IMR-90 (cell line): ENCODE results near the gene TWSG1. TPM values are rescaled to one million over a fixed set of nuclear protein-coding genes. Genes with fewer than 3 reads are reported as not detected.

Experiments
- ATAC-seq: fragments of 200-7000 bp; cut with Tn5 transposase; 2 replicates; pipeline ENCODE4 v1.9.1; 2020; ENCODE audit warnings: low read depth, mild to moderate bottlenecking, moderate library complexity
- BruUV-seq: library from RNA; stranded (reverse); fragments of 400-500 nt; replicated peaks from 2 replicates; lab custom pipeline; 2021; lab: Mats Ljungman, UMichigan
- CTCF ChIA-PET: fragments of 300-600 bp; formaldehyde crosslinking; extraction: SDS; loops from one replicate; lab custom pipeline; 2021; ENCODE audit warnings: antibody characterized with exemption; lab: Yijun Ruan, JAX
- POLR2A ChIA-PET: fragments of 300-600 bp; sonication (Branson Sonifier 250); formaldehyde crosslinking; loops from one replicate; lab custom pipeline; 2022; ENCODE audit warnings: antibody characterized with exemption; ENCODE audit not compliant: unreplicated experiment; lab: Charles Lee
- DNase-seq: peaks from one replicate; pipeline ENCODE4 v3.0.0; 2013
- H2AFZ ChIP-seq: replicated peaks from 2 replicates; pipeline ENCODE3; 2013; ENCODE audit warnings: low read length, mild to moderate bottlenecking; ENCODE audit not compliant: poor library complexity
- H2AK5ac ChIP-seq: 2 replicates; pipeline ENCODE4 v1.6.1; 2013; ENCODE audit warnings: low read depth, low read length, inconsistent platforms
- H2AK9ac ChIP-seq: replicated peaks from 2 replicates; pipeline ENCODE3; 2013; ENCODE audit warnings: mild to moderate bottlenecking, low read depth, low read length, moderate library complexity; ENCODE audit not compliant: poor library complexity
- H2BK120ac ChIP-seq: 2 replicates; pipeline ENCODE4 v1.6.1; 2013; ENCODE audit warnings: low read depth, low read length, inconsistent platforms
- H2BK15ac ChIP-seq: 3 replicates; pipeline ENCODE4 v1.6.1; 2013; ENCODE audit warnings: low read depth, low read length, inconsistent platforms
- H2BK20ac ChIP-seq: 2 replicates; pipeline ENCODE4 v1.6.1; 2013; ENCODE audit warnings: low read depth, mild to moderate bottlenecking, inconsistent platforms, low read length, moderate library complexity
- H2BK5ac ChIP-seq: 2 replicates; pipeline ENCODE4 v1.6.1; 2013; ENCODE audit warnings: mild to moderate bottlenecking, low read depth, low read length, inconsistent platforms; ENCODE audit not compliant: poor library complexity, severe bottlenecking
- H3K14ac ChIP-seq: replicated peaks from 2 replicates; pipeline ENCODE4 v1.6.1; 2013; ENCODE audit warnings: low read depth, low read length, inconsistent platforms
- H3K18ac ChIP-seq: 2 replicates; pipeline ENCODE4 v1.6.1; 2013; ENCODE audit warnings: low read depth, low read length, control low read depth
- H3K23ac ChIP-seq: 2 replicates; pipeline ENCODE4 v1.6.1; 2013; ENCODE audit warnings: low read depth, low read length, inconsistent platforms
- H3K27ac ChIP-seq: 2 replicates; pipeline ENCODE4 v1.5.1; 2013; ENCODE audit warnings: mild to moderate bottlenecking, control low read depth, low read length; ENCODE audit not compliant: insufficient read depth
- H3K27me3 ChIP-seq: 2 replicates; pipeline ENCODE4 v1.6.1; 2013; ENCODE audit warnings: low read length; ENCODE audit not compliant: control insufficient read depth, insufficient read depth
- H3K36me3 ChIP-seq: 2 replicates; pipeline ENCODE4 v1.6.1; 2013; ENCODE audit warnings: low read length, mixed read lengths; ENCODE audit not compliant: control insufficient read depth, insufficient read depth
- H3K4ac ChIP-seq: 2 replicates; pipeline ENCODE4 v1.6.1; 2013; ENCODE audit warnings: low read depth, low read length, inconsistent platforms
- H3K4me1 ChIP-seq: 2 replicates; pipeline ENCODE4 v1.6.1; 2013; ENCODE audit warnings: low read length, mixed read lengths; ENCODE audit not compliant: control insufficient read depth, insufficient read depth
- H3K4me2 ChIP-seq: 2 replicates; pipeline ENCODE4 v1.6.1; 2013; ENCODE audit warnings: low read depth, mild to moderate bottlenecking, control low read depth, low read length, moderate library complexity
- H3K4me3 ChIP-seq: 2 replicates; pipeline ENCODE4 v1.5.1; 2013; ENCODE audit warnings: low read depth, mild to moderate bottlenecking, control low read depth, low read length, moderate library complexity; ENCODE audit not compliant: insufficient read depth
- H3K56ac ChIP-seq: 2 replicates; pipeline ENCODE4 v1.6.1; 2013; ENCODE audit warnings: low read length, inconsistent platforms; ENCODE audit not compliant: insufficient read depth; ENCODE audit errors: extremely low read depth
- H3K79me1 ChIP-seq, 2 experiments: 2 replicates each; pipeline ENCODE4 v1.6.1; 2013; ENCODE audit warnings: low read length in 2 of 2, inconsistent platforms in 1 of 2, low read depth in 1 of 2
- H3K9ac ChIP-seq: 2 replicates; pipeline ENCODE4 v1.6.1; 2013; ENCODE audit warnings: low read depth, low read length, control low read depth
- H3K9me1 ChIP-seq: 2 replicates; pipeline ENCODE4 v1.6.1; 2013; ENCODE audit warnings: low read length, inconsistent platforms; ENCODE audit not compliant: insufficient read depth
- H3K9me3 ChIP-seq: 2 replicates; pipeline ENCODE4 v1.6.1; 2013; ENCODE audit warnings: low read length; ENCODE audit not compliant: control insufficient read depth, insufficient read depth
- H4K20me1 ChIP-seq: 2 replicates; pipeline ENCODE4 v1.6.1; 2013; ENCODE audit warnings: low read length, inconsistent platforms; ENCODE audit not compliant: insufficient read depth
- H4K5ac ChIP-seq: 2 replicates; pipeline ENCODE4 v1.6.1; 2013; ENCODE audit warnings: mild to moderate bottlenecking, low read depth, low read length, control low read depth
- H4K8ac ChIP-seq, 2 experiments: 2 replicates each; pipeline ENCODE4 v1.6.1; 2013; ENCODE audit warnings: low read depth in 2 of 2, low read length in 2 of 2, control low read depth in 1 of 2, inconsistent platforms in 1 of 2
- H4K91ac ChIP-seq: 2 replicates; pipeline ENCODE4 v1.6.1; 2013; ENCODE audit warnings: low read depth, low read length, inconsistent platforms; ENCODE audit not compliant: insufficient read depth
- MAFK ChIP-seq: IDR thresholded peaks from 2 replicates; pipeline ENCODE4 v1.6.1; 2012; ENCODE audit warnings: low read depth, low read length, improper control_type of control experiment
- MAZ ChIP-seq: IDR thresholded peaks from 2 replicates; pipeline ENCODE4 v1.6.1; 2012; ENCODE audit warnings: low read depth, mild to moderate bottlenecking, low read length, improper control_type of control experiment, moderate library complexity, borderline replicate concordance
- MXI1 ChIP-seq: IDR thresholded peaks from 2 replicates; pipeline ENCODE4 v1.6.1; 2012; ENCODE audit warnings: low read depth, mild to moderate bottlenecking, low read length, moderate library complexity, borderline replicate concordance
- RAD21 ChIP-seq: IDR thresholded peaks from 2 replicates; pipeline ENCODE4 v1.6.1; 2012; ENCODE audit warnings: low read length, improper control_type of control experiment
- RFX5 ChIP-seq: IDR thresholded peaks from 2 replicates; pipeline ENCODE4 v1.8.0; 2012; ENCODE audit warnings: low read depth, mild to moderate bottlenecking, low read length, moderate library complexity
- SMC3 ChIP-seq: fragments of 150-350 bp; IDR thresholded peaks from 2 replicates; pipeline ENCODE4 v1.6.1; 2016; ENCODE audit warnings: low read depth, mild to moderate bottlenecking, antibody characterized with exemption, low read length, moderate library complexity
- WGBS, 2 experiments: methylation state at CpG; one replicate each; pipeline versions ENCODE4 v1.1.5 to v1.1.7; 2013; ENCODE audit warnings: missing lambda C conversion rate in 2 of 2; ENCODE audit not compliant: insufficient read length in 1 of 2; ENCODE audit errors: extremely low coverage in 2 of 2; 5-methylcytosine and 5-hydroxymethylcytosine counted together
- dilution Hi-C: fragments of 300-500 bp; cut with HindIII; formaldehyde crosslinking; loops from one replicate; pipeline ENCODE4 v1.14.3; 2018; ENCODE audit warnings: low sequenced_read_pairs; ENCODE audit not compliant: unreplicated experiment
- in situ Hi-C: fragments of 300-500 bp; cut with MboI; formaldehyde crosslinking; loops from 3 replicates; pipeline ENCODE4 v1.14.3; 2019; ENCODE audit warnings: low sequenced_read_pairs, inconsistent platforms, mixed read lengths
- intact Hi-C: fragments of 100-400 bp; cut with micrococcal nuclease; formaldehyde crosslinking; loops from 2 replicates; pipeline ENCODE4 v1.10.0; 2022
- polyA plus RNA-seq, 3 experiments: library from polyadenylated mRNA; depleted of rRNA; stranded (reverse); fragments of >200 nt; gene quantifications; 2 replicates each; pipeline ENCODE4 v1.2.3, GENCODE V29; 2012; ENCODE audit warnings: low replicate concordance in 1 of 3
- total RNA-seq: library from RNA; depleted of rRNA; stranded (reverse); fragments of >200 nt; gene quantifications from 2 replicates; pipeline ENCODE4 v1.2.3, GENCODE V29; 2012

Gene TWSG1
- total and polyA plus RNA-seq, 2 of the 4 experiments (the other 2 are of a cell fraction) = 80.4 to 115 TPM

DNA sequence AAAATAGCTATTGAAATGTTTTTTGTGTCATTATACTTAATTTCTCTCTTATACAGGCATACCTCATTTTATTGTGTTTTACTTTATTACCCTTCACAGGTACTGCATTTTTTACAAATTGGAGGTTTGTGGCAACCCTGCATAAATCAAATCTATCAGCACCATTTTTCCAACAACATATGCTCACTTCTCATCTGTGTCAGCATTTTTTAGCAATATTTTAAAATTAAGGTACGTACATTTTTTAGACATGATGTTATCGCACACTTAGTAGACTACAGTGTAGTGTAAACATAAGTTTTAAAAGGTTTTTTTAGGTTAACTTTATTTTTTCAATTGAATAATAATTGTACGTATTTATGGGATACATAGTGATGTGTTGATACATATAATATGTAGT, 110.0 kb downstream of the TWSG1 start:
- no peak overlapping the region for H4K91ac ChIP-seq
- POLR2A ChIA-PET = no interaction called here
- in situ Hi-C loops = no loop called here

More for the DNA sequence above, 110.0 kb downstream of the TWSG1 start:
- no peak overlapping the region for H3K18ac ChIP-seq
- H4K5ac ChIP-seq = no peak overlapping the region
- DNase-seq (no peak), ATAC-seq (no peak)
- H3K36me3 ChIP-seq = no peaks in the 10 kb centered on the region
- no peak overlapping the region for H2AFZ ChIP-seq
- no peak overlapping the region for H3K4me2 ChIP-seq
- no peak overlapping the region for H3K9ac ChIP-seq
- no peak overlapping the region for H2BK15ac ChIP-seq
- no peaks in the 10 kb centered on the region for H3K79me1 ChIP-seq
- no CpG with 5 or more reads among the region's 3 CpGs for WGBS, 2 experiments
- H2AK5ac ChIP-seq = no peak overlapping the region
- H3K9me3 ChIP-seq = peaks cover 13% of the 10 kb centered on the region
- H2AK9ac ChIP-seq = no peak overlapping the region
- TF ChIP-seq MAFK (0 out of 2 replicates have a peak, but pooled peaks have one; percentile 16), RFX5 (no peak), MXI1 (no peak), RAD21 (no peak), MAZ (no peak), SMC3 (no peak)
- no peaks in the 10 kb centered on the region for H3K27me3 ChIP-seq
- no peak overlapping the region for H3K4me3 ChIP-seq
- H3K4ac ChIP-seq = no peak overlapping the region
- dilution Hi-C loops = no loop called here
- no peak overlapping the region for H2BK20ac ChIP-seq
- H2BK5ac ChIP-seq = no peak overlapping the region
- CTCF ChIA-PET = no interaction called here
- H3K9me1 ChIP-seq = peaks cover 2% of the 10 kb centered on the region; the same call in 1 of the 2 replicates
- intact Hi-C loops = no loop called here
- H3K27ac ChIP-seq = no peak overlapping the region
- H3K56ac ChIP-seq = no peak overlapping the region
- H4K20me1 ChIP-seq = no peaks in the 10 kb centered on the region
- H3K4me1 ChIP-seq = no peaks in the 10 kb centered on the region
- no peak overlapping the region for H3K14ac ChIP-seq
- H3K23ac ChIP-seq = no peak overlapping the region
- H2BK120ac ChIP-seq = no peak overlapping the region
- H4K8ac ChIP-seq = no peak overlapping the region
- no TSS peak for BruUV-seq
